HepG2 (cell line): ENCODE results near the gene CD46. TPM values are rescaled to one million over a fixed set of nuclear protein-coding genes. Genes with fewer than 3 reads are reported as not detected.

Experiments used
- ATAD3A ChIP-seq: sonication (generic); formaldehyde crosslinking; IDR thresholded peaks from 2 replicates; pipeline ENCODE4 v1.4.0; 2020; ENCODE audit warnings: missing genetic modification reagents
- CEBPG ChIP-seq: IDR thresholded peaks from 2 replicates; pipeline ENCODE4 v1.6.1; 2016
- ETV5 ChIP-seq: IDR thresholded peaks from 2 replicates; pipeline ENCODE4 v1.6.1; 2018; ENCODE audit warnings: missing biosample characterization, missing genetic modification reagents, inconsistent platforms, borderline replicate concordance
- HOXA5 ChIP-seq: sonication (generic); formaldehyde crosslinking; IDR thresholded peaks from 2 replicates; pipeline ENCODE4 v1.4.0; 2020; ENCODE audit warnings: missing genetic modification reagents
- ISL2 ChIP-seq: sonication (generic); formaldehyde crosslinking; IDR thresholded peaks from 2 replicates; pipeline ENCODE4 v1.5.0; 2020; ENCODE audit warnings: missing genetic modification reagents
- MEIS1 ChIP-seq: sonication (generic); formaldehyde crosslinking; IDR thresholded peaks from 2 replicates; pipeline ENCODE4 v1.9.0; 2021; ENCODE audit warnings: mild to moderate bottlenecking, missing genetic modification reagents, moderate library complexity, borderline replicate concordance
- PCBP1 ChIP-seq: fragments of 200-400 bp; formaldehyde crosslinking; IDR thresholded peaks from 2 replicates; pipeline ENCODE4 v1.6.1; 2017; ENCODE audit warnings: mild to moderate bottlenecking, low read depth, low read length, borderline replicate concordance
- SETDB1 ChIP-seq: sonication (generic); formaldehyde crosslinking; IDR thresholded peaks from 2 replicates; pipeline ENCODE4 v1.5.1; 2020; ENCODE audit warnings: missing genetic modification reagents, mild to moderate bottlenecking, borderline replicate concordance
- SMAD3 ChIP-seq: sonication (generic); formaldehyde crosslinking; IDR thresholded peaks from 2 replicates; pipeline ENCODE4 v1.4.0; 2020; ENCODE audit warnings: missing genetic modification reagents
- SMARCE1 ChIP-seq: fragments of 450-650 bp; IDR thresholded peaks from 2 replicates; pipeline ENCODE4 v1.6.1; 2017; ENCODE audit warnings: borderline replicate concordance
- ZFP82 ChIP-seq: sonication (generic); formaldehyde crosslinking; IDR thresholded peaks from 2 replicates; pipeline ENCODE4 v1.5.1; 2020; ENCODE audit warnings: mild to moderate bottlenecking, missing genetic modification reagents, borderline replicate concordance
- ZFP91 ChIP-seq: sonication (generic); formaldehyde crosslinking; IDR thresholded peaks from 2 replicates; pipeline ENCODE4 v1.9.0; 2022; ENCODE audit warnings: missing genetic modification reagents, mild to moderate bottlenecking, borderline replicate concordance
- ZNF17 ChIP-seq: sonication (generic); formaldehyde crosslinking; IDR thresholded peaks from 2 replicates; pipeline ENCODE4 v1.5.0; 2020; ENCODE audit warnings: mild to moderate bottlenecking, missing genetic modification reagents
- ZNF251 ChIP-seq: sonication (generic); formaldehyde crosslinking; IDR thresholded peaks from 2 replicates; pipeline ENCODE4 v1.9.0; 2021; ENCODE audit warnings: mild to moderate bottlenecking, missing genetic modification reagents
- ZNF337 ChIP-seq: sonication (generic); formaldehyde crosslinking; IDR thresholded peaks from 2 replicates; pipeline ENCODE4 v1.5.1; 2020; ENCODE audit warnings: missing genetic modification reagents, low read depth, mild to moderate bottlenecking, borderline replicate concordance
- ZNF34 ChIP-seq: sonication (generic); formaldehyde crosslinking; IDR thresholded peaks from 2 replicates; pipeline ENCODE4 v1.4.0; 2020; ENCODE audit warnings: mild to moderate bottlenecking, missing genetic modification reagents, borderline replicate concordance
- ZNF589 ChIP-seq: sonication (generic); formaldehyde crosslinking; conservative IDR thresholded peaks from 2 replicates; pipeline ENCODE4 v1.8.0; 2022; ENCODE audit warnings: mild to moderate bottlenecking, moderate library complexity, missing genetic modification reagents
- ZNF644 ChIP-seq: IDR thresholded peaks from 2 replicates; pipeline ENCODE4 v1.6.1; 2016; ENCODE audit warnings: low read depth
- polyA plus RNA-seq, 8 experiments: library from polyadenylated mRNA; depleted of rRNA in 3 of 8; stranded (reverse) in 7 of 8; unstranded in 1 of 8; fragments of >200 nt; fragmentation: Illumina TruSeq in 4 of 8; extraction: Trizol in 4 of 8; gene quantifications; 2 replicates each; pipeline versions ENCODE4 v1.2.1 to v1.2.3, GENCODE V29; 2011 to 2016; ENCODE audit warnings: low read depth in 4 of 8, missing spikeins in 1 of 8, mixed read lengths in 1 of 8; ENCODE audit not compliant: insufficient read depth in 1 of 8
- total RNA-seq, 5 experiments: library from RNA; depleted of rRNA; stranded (reverse); fragments of >200 nt; fragmentation: Illumina TruSeq; extraction: Trizol; gene quantifications; 2 replicates each; pipeline ENCODE4 v1.2.3, GENCODE V29; 2016; ENCODE audit warnings: low read depth in 1 of 5
- TF ChIP-seq, protein P1 (sequence below): sonication (generic); formaldehyde crosslinking; IDR thresholded peaks from 2 replicates; pipeline ENCODE4 v1.4.0; 2020; ENCODE audit warnings: missing genetic modification reagents
- TF ChIP-seq, protein P2 (sequence below), 2 experiments: sonication (generic) in 1 of 2; formaldehyde crosslinking in 1 of 2; IDR thresholded peaks; 2 replicates each; pipeline versions ENCODE4 v1.5.1 to v1.6.1; 2011 to 2020; ENCODE audit warnings: borderline replicate concordance in 1 of 2, low read depth in 1 of 2, low read length in 1 of 2, mild to moderate bottlenecking in 1 of 2, missing genetic modification reagents in 1 of 2, moderate library complexity in 1 of 2
- TF ChIP-seq, protein P3 (sequence below): IDR thresholded peaks from 2 replicates; pipeline ENCODE4 v1.6.1; 2016; ENCODE audit warnings: control low read depth

CD46 gene
- total and polyA plus RNA-seq, 2 of the 13 experiments (the other 11 are each of a cell fraction or from before 2014, with no cell fraction given) = 130 to 277 TPM

- TF ChIP-seq ZNF644 = no peak
- peak; percentile 51; the same call in 1 of the 2 replicates for TF ChIP-seq ZFP91 (CRISPR knock-in tag)
- peak; percentile 31; the same call in 1 of the 2 replicates for TF ChIP-seq ETV5 (CRISPR knock-in tag)
- TF ChIP-seq CEBPG = no peak
- TF ChIP-seq ZNF17 (CRISPR knock-in tag) = no peak
- no peak for TF ChIP-seq SMAD3
- TF ChIP-seq, protein P1, sequence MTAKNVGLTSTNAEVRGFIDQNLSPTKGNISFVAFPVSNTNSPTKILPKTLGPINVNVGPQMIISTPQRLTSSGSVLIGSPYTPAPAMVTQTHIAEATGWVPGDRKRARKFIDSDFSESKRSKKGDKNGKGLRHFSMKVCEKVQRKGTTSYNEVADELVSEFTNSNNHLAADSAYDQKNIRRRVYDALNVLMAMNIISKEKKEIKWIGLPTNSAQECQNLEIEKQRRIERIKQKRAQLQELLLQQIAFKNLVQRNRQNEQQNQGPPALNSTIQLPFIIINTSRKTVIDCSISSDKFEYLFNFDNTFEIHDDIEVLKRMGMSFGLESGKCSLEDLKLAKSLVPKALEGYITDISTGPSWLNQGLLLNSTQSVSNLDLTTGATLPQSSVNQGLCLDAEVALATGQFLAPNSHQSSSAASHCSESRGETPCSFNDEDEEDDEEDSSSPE (CRISPR knock-in tag) = no peak
- no peak for TF ChIP-seq SETDB1 (CRISPR knock-in tag)
- no peak for TF ChIP-seq SMARCE1
- TF ChIP-seq, protein P2, sequence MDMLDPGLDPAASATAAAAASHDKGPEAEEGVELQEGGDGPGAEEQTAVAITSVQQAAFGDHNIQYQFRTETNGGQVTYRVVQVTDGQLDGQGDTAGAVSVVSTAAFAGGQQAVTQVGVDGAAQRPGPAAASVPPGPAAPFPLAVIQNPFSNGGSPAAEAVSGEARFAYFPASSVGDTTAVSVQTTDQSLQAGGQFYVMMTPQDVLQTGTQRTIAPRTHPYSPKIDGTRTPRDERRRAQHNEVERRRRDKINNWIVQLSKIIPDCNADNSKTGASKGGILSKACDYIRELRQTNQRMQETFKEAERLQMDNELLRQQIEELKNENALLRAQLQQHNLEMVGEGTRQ (IDR thresholded peaks at IDR 0.05; ENCODE audit: low read depth, low read length) = no peak
- TF ChIP-seq, protein P2 (CRISPR knock-in tag; IDR thresholded peaks at IDR 0.05; ENCODE audit: borderline replicate concordance) = no peak
- TF ChIP-seq ISL2 (CRISPR knock-in tag) = no peak
- no peak for TF ChIP-seq ZFP82 (CRISPR knock-in tag)
- no peak for TF ChIP-seq PCBP1
- TF ChIP-seq HOXA5 (CRISPR knock-in tag) = no peak
- TF ChIP-seq MEIS1 (CRISPR knock-in tag) = no peak
- TF ChIP-seq ZNF34 (CRISPR knock-in tag) = no peak
- no peak for TF ChIP-seq ZNF337 (CRISPR knock-in tag)
- TF ChIP-seq, protein P3, sequence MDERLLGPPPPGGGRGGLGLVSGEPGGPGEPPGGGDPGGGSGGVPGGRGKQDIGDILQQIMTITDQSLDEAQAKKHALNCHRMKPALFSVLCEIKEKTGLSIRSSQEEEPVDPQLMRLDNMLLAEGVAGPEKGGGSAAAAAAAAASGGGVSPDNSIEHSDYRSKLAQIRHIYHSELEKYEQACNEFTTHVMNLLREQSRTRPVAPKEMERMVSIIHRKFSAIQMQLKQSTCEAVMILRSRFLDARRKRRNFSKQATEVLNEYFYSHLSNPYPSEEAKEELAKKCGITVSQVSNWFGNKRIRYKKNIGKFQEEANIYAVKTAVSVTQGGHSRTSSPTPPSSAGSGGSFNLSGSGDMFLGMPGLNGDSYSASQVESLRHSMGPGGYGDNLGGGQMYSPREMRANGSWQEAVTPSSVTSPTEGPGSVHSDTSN (CRISPR knock-in tag) = no peak
- TF ChIP-seq ATAD3A (CRISPR knock-in tag) = no peak
- no peak for TF ChIP-seq ZNF589 (CRISPR knock-in tag)
- TF ChIP-seq ZNF251 (CRISPR knock-in tag) = no peak
Observed at GRCh38 chr1:207826557-207827487, 75.0 kb downstream of the CD46 start (continued).
